Neural cell (in vitro differentiated cells): ENCODE results near the gene USP12. TPM values are rescaled to one million over a fixed set of nuclear protein-coding genes. Genes with fewer than 3 reads are reported as not detected.

ENCODE experiments used
- H2AFZ ChIP-seq: fragments of 200-600, 300-800 bp; sonication (generic), shearing (Covaris generic); 2 replicates; pipeline ENCODE4 v1.6.0; 2014; ENCODE audit warnings: low read depth, mild to moderate bottlenecking, antibody characterized with exemption, low read length, moderate library complexity
- H3F3A ChIP-seq: fragments of 200-600 bp; shearing (Covaris generic); 2 replicates; pipeline ENCODE4 v1.6.1; 2016; ENCODE audit warnings: mild to moderate bottlenecking, moderate library complexity, mixed read lengths, antibody characterized with exemption, low read length; ENCODE audit not compliant: insufficient read depth, poor library complexity, severe bottlenecking
- H3K27ac ChIP-seq: fragments of 200-600, 300-800 bp; sonication (generic), shearing (Covaris generic); 2 replicates; pipeline ENCODE4 v1.5.1; 2014; ENCODE audit warnings: mild to moderate bottlenecking, low read length, moderate library complexity
- H3K27me3 ChIP-seq: fragments of 300-800, 200-600 bp; sonication (generic), shearing (Covaris generic); 2 replicates; pipeline ENCODE4 v1.6.0; 2014; ENCODE audit warnings: mild to moderate bottlenecking, low read depth, low read length, moderate library complexity; ENCODE audit not compliant: insufficient read depth
- H3K36me3 ChIP-seq: fragments of 300-800, 200-600 bp; sonication (generic), shearing (Covaris generic); 2 replicates; pipeline ENCODE4 v1.5.1; 2014; ENCODE audit warnings: mild to moderate bottlenecking, antibody characterized with exemption, low read length, moderate library complexity; ENCODE audit not compliant: insufficient read depth
- H3K4me2 ChIP-seq: fragments of 300-800, 200-600 bp; sonication (generic), shearing (Covaris generic); 2 replicates; pipeline ENCODE4 v1.6.0; 2014; ENCODE audit warnings: mild to moderate bottlenecking, low read length
- H3K4me3 ChIP-seq: fragments of 300-800, 200-600 bp; sonication (generic), shearing (Covaris generic); 2 replicates; pipeline ENCODE4 v1.5.1; 2014; ENCODE audit warnings: mild to moderate bottlenecking, low read length, moderate library complexity
- H3K79me2 ChIP-seq: fragments of 200-600 bp; shearing (Covaris generic); replicated peaks from 2 replicates; pipeline ENCODE4 v1.6.0; 2014; ENCODE audit warnings: mild to moderate bottlenecking, low read length, moderate library complexity; ENCODE audit not compliant: insufficient read depth
- H3K9ac ChIP-seq: fragments of 300-800, 200-600 bp; sonication (generic), shearing (Covaris generic); 2 replicates; pipeline ENCODE4 v1.6.1; 2016; ENCODE audit warnings: mild to moderate bottlenecking, low read length, mixed read lengths
- H3K9me2 ChIP-seq: fragments of 200-600 bp; shearing (Covaris generic); 2 replicates; pipeline ENCODE4 v1.6.1; 2016; ENCODE audit warnings: mild to moderate bottlenecking, low read length, mixed read lengths; ENCODE audit not compliant: insufficient read depth
- H3K9me3 ChIP-seq: fragments of 200-600, 300-800 bp; sonication (generic), shearing (Covaris generic); 2 replicates; pipeline ENCODE4 v1.6.1; 2016; ENCODE audit warnings: mild to moderate bottlenecking, mixed run types, low read length, moderate library complexity, mixed read lengths
- H4K20me1 ChIP-seq: fragments of 200-600 bp; shearing (Covaris generic); 2 replicates; pipeline ENCODE4 v1.6.1; 2016; ENCODE audit warnings: mild to moderate bottlenecking, mixed run types; ENCODE audit not compliant: insufficient read depth
- CTCF ChIP-seq: fragments of 450-650 bp; IDR thresholded peaks from 2 replicates; pipeline ENCODE4 v1.5.1; 2014; ENCODE audit warnings: antibody characterized with exemption, mild to moderate bottlenecking, moderate library complexity; ENCODE audit not compliant: poor library complexity, severe bottlenecking
- EP300 ChIP-seq: fragments of 450-650 bp; conservative IDR thresholded peaks from 2 replicates; pipeline ENCODE4 v1.6.1; 2014; ENCODE audit warnings: antibody characterized with exemption, mild to moderate bottlenecking, moderate library complexity; ENCODE audit not compliant: poor library complexity, severe bottlenecking
- EZH2 ChIP-seq: fragments of 200-600, 300-800 bp; shearing (Covaris generic), sonication (generic); IDR thresholded peaks from 2 replicates; pipeline ENCODE4 v1.6.1; 2014; ENCODE audit warnings: antibody characterized with exemption, low read length, borderline replicate concordance, mild to moderate bottlenecking; ENCODE audit not compliant: insufficient read depth, poor library complexity, severe bottlenecking
- MXI1 ChIP-seq: fragments of 450-650 bp; conservative IDR thresholded peaks from 2 replicates; pipeline ENCODE4 v1.6.1; 2014; ENCODE audit warnings: antibody characterized with exemption, mild to moderate bottlenecking; ENCODE audit not compliant: poor library complexity, severe bottlenecking
- POLR2AphosphoS5 ChIP-seq: IDR thresholded peaks from 2 replicates; pipeline ENCODE4 v1.6.1; 2012
- RAD21 ChIP-seq: fragments of 450-650 bp; conservative IDR thresholded peaks from 2 replicates; pipeline ENCODE4 v1.6.1; 2014; ENCODE audit warnings: antibody characterized with exemption, mild to moderate bottlenecking, moderate library complexity
- REST ChIP-seq: IDR thresholded peaks from 2 replicates; pipeline ENCODE4 v1.6.1; 2012; ENCODE audit warnings: borderline replicate concordance
- SMC3 ChIP-seq: fragments of 450-650 bp; conservative IDR thresholded peaks from 2 replicates; pipeline ENCODE4 v1.6.1; 2014; ENCODE audit warnings: antibody characterized with exemption, mild to moderate bottlenecking, moderate library complexity; ENCODE audit not compliant: poor library complexity
- TAF1 ChIP-seq: IDR thresholded peaks from 2 replicates; pipeline ENCODE4 v1.6.1; 2012; ENCODE audit warnings: low read depth
- polyA plus RNA-seq: library from polyadenylated mRNA; depleted of rRNA; stranded (reverse); fragments of >200 nt; gene quantifications from 2 replicates; pipeline ENCODE4 v1.2.3, GENCODE V29; 2014

Gene USP12
- polyA plus RNA-seq, 1 donor from 2014 or later: 26.2 TPM

- Histone ChIP-seq H3F3A (no peaks in the 10 kb centered on the region), H3K9me3 (no peaks in the 10 kb centered on the region)
- TF ChIP-seq CTCF (no peak), REST (no peak), EP300 (no peak), POLR2AphosphoS5 (no peak), MXI1 (no peak), EZH2 (no peak)
Observed at GRCh38 chr13:27086599-27087265, 84.9 kb downstream of the USP12 start.

GRCh38 chr13:27083183-27083582 is 88.4 kb downstream of the USP12 start:
- Histone ChIP-seq H3K36me3 (peaks cover 7% of the 10 kb centered on the region), H3K4me3 (no peak overlapping the region), H3K27ac (no peak overlapping the region), H3F3A (no peaks in the 10 kb centered on the region), H4K20me1 (no peaks in the 10 kb centered on the region), H3K9me3 (no peaks in the 10 kb centered on the region), H2AFZ (no peak overlapping the region), H3K79me2 (no peaks in the 10 kb centered on the region), H3K27me3 (no peaks in the 10 kb centered on the region), H3K9ac (no peak overlapping the region), H3K9me2 (no peaks in the 10 kb centered on the region), H3K4me2 (no peak overlapping the region)
- TF ChIP-seq SMC3 (no peak), RAD21 (no peak), TAF1 (no peak), EZH2 (no peak), POLR2AphosphoS5 (no peak), CTCF (no peak), EP300 (no peak), MXI1 (no peak), REST (no peak)

More at GRCh38 chr13:27086599-27087265, 84.9 kb downstream of the USP12 start:
- Histone ChIP-seq H3K27me3 (no peaks in the 10 kb centered on the region), H3K79me2 (no peaks in the 10 kb centered on the region), H3K9ac (no peak overlapping the region), H4K20me1 (no peaks in the 10 kb centered on the region), H3K4me3 (no peak overlapping the region), H3K4me2 (no peak overlapping the region), H3K36me3 (peaks cover 3% of the 10 kb centered on the region), H3K9me2 (no peaks in the 10 kb centered on the region), H3K27ac (no peak overlapping the region), H2AFZ (no peak overlapping the region)
